GM12891 (cell line): ENCODE measurements around the gene SMIM20.
A peak's percentile ranks its signal among the peaks of the same experiment; 100 is the strongest.

ENCODE experiments used
- DNase-seq: peaks from one replicate; pipeline ENCODE4 v3.0.0; 2011; ENCODE audit warnings: low spot score; ENCODE audit not compliant: insufficient read length
- FAIRE-seq: peaks from 2 replicates; lab custom pipeline; 2011; peaks lifted over from hg19 to GRCh38; lab: Jason Lieb, UNC
- PAX5 ChIP-seq: IDR thresholded peaks from 2 replicates; pipeline ENCODE4 v1.6.1; 2011; ENCODE audit warnings: low read length, moderate library complexity, mild to moderate bottlenecking; ENCODE audit not compliant: insufficient read depth, severe bottlenecking
- POLR2A ChIP-seq: IDR thresholded peaks from 2 replicates; pipeline ENCODE4 v1.6.1; 2011; ENCODE audit warnings: low read depth, low read length, control low read depth
- POLR2AphosphoS5 ChIP-seq: IDR thresholded peaks from 2 replicates; pipeline ENCODE4 v1.6.1; 2011; ENCODE audit warnings: low read depth, low read length, control low read depth
- POU2F2 ChIP-seq: IDR thresholded peaks from 2 replicates; pipeline ENCODE4 v1.6.1; 2011; ENCODE audit warnings: low read depth, mild to moderate bottlenecking, control low read depth, low read length, moderate library complexity
- SPI1 ChIP-seq: IDR thresholded peaks from 2 replicates; pipeline ENCODE4 v1.6.1; 2011; ENCODE audit warnings: low read depth, low read length, control low read depth
- TAF1 ChIP-seq: IDR thresholded peaks from 2 replicates; pipeline ENCODE4 v1.6.1; 2011; ENCODE audit warnings: low read depth, low read length, control low read depth

SMIM20 gene

GRCh38 chr4:25925486-25926201 is 11.6 kb downstream of the SMIM20 start:
- DNase-seq = no peak

GRCh38 chr4:25926462-25926861 is 12.4 kb downstream of the SMIM20 start:
- DNase-seq (no peak), FAIRE-seq (no peak)
- TF ChIP-seq POU2F2 (no peak), POLR2A (no peak), POLR2AphosphoS5 (no peak), SPI1 (no peak), PAX5 (no peak), TAF1 (no peak)

More at GRCh38 chr4:25925486-25926201, 11.6 kb downstream of the SMIM20 start:
- FAIRE-seq = peak; percentile 64
- TF ChIP-seq TAF1 = no peak
- no peak for TF ChIP-seq POU2F2
- no peak for TF ChIP-seq SPI1
- TF ChIP-seq PAX5 = no peak
- no peak for TF ChIP-seq POLR2AphosphoS5
- TF ChIP-seq POLR2A = no peak

DNA sequence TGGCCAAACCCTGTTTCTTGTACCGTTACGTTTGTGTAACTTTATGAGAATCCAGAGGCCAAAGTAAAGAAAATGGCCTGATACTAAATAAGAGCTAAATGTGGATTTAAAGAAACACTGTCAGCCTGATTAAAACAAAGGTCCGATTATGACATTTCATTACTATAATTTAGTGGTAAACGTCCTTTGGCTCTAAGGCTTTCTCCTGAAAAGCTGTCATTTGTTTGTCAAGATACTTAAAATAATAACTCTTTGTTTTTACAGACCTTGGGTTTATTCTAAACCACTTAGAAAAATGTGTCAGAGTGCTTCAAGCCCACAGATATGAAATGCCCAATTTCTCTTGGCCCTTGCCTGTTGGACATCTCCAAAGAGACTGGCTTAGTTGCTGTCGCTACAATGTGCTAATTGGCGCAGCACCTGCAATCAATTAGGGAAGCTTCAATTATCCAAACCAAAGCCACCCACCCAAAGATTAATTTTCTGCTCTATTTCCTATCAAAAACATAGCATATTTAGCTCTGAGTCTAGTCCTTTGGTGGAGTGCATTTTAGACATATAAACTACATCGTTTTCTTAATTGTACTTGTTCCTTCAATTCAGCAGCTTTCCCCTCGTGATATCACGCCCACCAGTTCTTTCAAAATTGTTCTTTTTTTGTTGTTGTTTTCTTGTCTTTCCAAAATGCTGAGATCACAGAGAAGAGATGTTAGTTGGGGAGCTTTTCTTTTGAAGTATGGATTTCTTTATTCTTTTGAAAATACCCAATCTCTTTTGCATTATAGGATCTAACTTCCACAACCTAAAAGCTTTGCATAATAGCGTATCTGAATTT is 13.6 kb downstream of the SMIM20 start:
- no peak for DNase-seq
- FAIRE-seq = no peak
- no peak for TF ChIP-seq TAF1
- no peak for TF ChIP-seq POLR2A
- TF ChIP-seq POU2F2 = no peak
- no peak for TF ChIP-seq PAX5
- no peak for TF ChIP-seq SPI1
- no peak for TF ChIP-seq POLR2AphosphoS5

- no peak for DNase-seq
- FAIRE-seq = no peak
- TF ChIP-seq TAF1 (no peak), POLR2A (no peak), SPI1 (no peak), POU2F2 (no peak), PAX5 (no peak), POLR2AphosphoS5 (no peak)
Observed at GRCh38 chr4:25928379-25929297, 14.6 kb downstream of the SMIM20 start.

DNA sequence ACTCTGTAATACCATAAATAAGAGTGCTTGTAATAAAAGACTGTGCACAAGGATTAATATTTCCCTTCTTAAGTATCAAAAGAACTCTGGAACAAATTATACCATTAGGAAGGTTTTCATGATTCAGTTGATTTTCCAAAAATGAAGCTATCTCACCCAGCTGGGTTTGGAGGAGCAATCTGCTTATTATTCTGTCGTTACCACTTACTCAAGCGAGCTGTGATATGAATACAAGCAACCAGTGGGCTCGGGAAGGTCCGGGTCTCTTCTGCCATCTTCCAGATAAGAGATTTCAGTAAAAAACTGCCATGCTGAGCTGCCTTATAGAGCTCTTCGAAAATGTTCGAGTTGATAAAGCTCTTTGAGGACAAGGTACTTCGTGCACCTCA is 15.3 kb downstream of the SMIM20 start:
- TF ChIP-seq POLR2AphosphoS5 (no peak), SPI1 (no peak)
- FAIRE-seq = no peak
- no peak for DNase-seq

DNA sequence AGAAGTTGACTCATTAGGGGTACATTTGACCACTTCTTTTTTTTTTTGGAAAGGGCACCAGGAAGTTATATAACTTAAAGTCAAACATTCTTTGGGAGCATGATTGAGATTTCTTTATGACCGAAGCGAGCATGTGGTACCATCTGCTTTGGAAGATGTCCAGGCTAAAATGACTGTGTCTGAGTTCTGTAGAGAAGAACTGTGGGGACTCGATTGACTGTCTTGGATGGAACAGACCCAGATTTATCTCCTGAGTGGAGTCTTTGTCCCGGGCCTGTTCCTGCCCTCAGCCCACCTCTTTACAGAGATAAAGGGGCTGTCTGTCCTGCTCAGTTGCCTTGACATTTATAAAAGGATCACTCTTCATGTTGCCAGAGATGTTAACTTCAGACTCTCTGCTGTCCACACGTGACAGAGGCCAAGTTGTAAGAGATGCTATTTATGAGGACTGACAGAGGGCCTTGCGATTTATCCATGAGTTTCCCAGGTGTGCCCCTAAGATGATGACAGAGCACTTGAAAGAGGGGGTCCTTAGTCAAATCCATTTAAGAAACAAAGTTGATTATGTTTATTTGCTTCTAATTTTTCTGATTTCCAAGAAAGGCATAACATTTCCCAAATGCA is 16.8 kb downstream of the SMIM20 start:
- no peak for DNase-seq
- TF ChIP-seq POLR2AphosphoS5 (no peak), SPI1 (no peak), TAF1 (no peak), PAX5 (no peak), POU2F2 (no peak), POLR2A (no peak)
- no peak for FAIRE-seq

- FAIRE-seq (no peak), DNase-seq (no peak)
- TF ChIP-seq PAX5 = no peak
- no peak for TF ChIP-seq POLR2AphosphoS5
- TF ChIP-seq TAF1 = no peak
- TF ChIP-seq SPI1 = no peak
- TF ChIP-seq POU2F2 = no peak
- no peak for TF ChIP-seq POLR2A
Observed at GRCh38 chr4:25936696-25937095, 22.7 kb downstream of the SMIM20 start.

DNA sequence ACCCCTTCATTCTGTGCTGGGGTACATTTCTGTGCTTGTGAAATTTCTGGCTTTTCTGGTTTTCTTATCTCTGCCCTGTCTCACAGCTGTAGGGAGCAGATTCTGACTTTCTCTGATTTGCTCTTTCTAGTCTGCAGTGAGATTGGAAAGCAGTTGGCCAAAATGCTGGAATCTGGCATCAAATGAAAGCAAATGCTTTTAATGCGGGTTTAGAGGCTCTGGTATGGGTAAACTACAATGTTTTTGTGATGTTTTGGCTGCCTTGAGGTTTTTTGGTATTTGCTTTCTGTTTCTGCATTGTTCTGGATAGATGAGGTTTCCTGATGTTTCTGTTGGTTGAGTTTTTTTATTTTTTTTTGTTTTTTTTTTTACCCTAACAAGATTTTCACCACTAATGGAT is 23.8 kb downstream of the SMIM20 start:
- TF ChIP-seq PAX5 (no peak), POLR2AphosphoS5 (no peak), SPI1 (no peak), POU2F2 (no peak)
- FAIRE-seq (no peak), DNase-seq (no peak)

DNA sequence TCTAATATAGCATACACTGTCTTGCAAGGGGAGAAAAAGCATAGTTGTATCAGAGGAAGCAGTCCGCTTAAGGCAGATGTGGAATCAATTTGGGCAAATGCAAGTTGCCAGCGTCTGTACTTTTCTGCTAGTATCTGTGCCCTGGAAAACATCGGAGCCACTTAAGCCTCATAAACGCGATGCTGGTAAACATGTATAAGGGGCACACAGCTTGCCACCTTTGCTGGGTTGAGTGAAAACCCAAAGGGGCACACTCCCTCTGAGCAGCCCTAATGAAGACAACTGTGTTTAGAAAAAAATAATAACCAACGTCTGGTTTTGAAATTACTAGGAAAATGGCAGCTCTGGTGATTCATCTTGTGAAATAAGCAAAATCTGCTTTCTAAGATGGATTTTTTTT is 24.3 kb downstream of the SMIM20 start:
- DNase-seq = no peak
- no peak for FAIRE-seq
- no peak for TF ChIP-seq POLR2AphosphoS5
